ENCODE results near the gene CADPS2.

DNA sequence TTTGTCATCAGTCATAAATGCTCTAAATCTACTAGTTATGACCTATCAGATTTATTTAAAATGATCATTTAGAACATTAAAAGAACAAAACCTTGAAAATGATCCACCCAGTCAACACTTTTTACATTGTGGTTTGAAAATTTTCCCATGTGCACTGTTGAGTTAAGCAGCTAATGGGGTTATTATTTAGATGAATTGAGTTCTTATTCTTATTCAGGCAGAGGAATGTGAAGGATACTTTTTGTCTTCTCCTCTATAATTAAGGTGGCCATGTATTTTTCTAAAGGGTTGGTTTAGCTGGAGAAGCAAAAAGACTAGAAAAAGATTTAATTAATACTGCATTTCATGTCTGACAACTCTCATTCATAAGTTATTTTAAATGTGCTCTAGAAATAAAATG lies 506.8 kb downstream of the CADPS2 start:
- TF ChIP-seq POLR2A (IDR thresholded peaks at IDR 0.05), result no peak
- TF ChIP-seq, protein P1, sequence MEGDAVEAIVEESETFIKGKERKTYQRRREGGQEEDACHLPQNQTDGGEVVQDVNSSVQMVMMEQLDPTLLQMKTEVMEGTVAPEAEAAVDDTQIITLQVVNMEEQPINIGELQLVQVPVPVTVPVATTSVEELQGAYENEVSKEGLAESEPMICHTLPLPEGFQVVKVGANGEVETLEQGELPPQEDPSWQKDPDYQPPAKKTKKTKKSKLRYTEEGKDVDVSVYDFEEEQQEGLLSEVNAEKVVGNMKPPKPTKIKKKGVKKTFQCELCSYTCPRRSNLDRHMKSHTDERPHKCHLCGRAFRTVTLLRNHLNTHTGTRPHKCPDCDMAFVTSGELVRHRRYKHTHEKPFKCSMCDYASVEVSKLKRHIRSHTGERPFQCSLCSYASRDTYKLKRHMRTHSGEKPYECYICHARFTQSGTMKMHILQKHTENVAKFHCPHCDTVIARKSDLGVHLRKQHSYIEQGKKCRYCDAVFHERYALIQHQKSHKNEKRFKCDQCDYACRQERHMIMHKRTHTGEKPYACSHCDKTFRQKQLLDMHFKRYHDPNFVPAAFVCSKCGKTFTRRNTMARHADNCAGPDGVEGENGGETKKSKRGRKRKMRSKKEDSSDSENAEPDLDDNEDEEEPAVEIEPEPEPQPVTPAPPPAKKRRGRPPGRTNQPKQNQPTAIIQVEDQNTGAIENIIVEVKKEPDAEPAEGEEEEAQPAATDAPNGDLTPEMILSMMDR (IDR thresholded peaks at IDR 0.05), result no peak

All from right lobe of liver (tissue), 4 donors.